Gastrocnemius medialis (tissue), 4 donors: ENCODE data around the gene KCNF1. TPM values are rescaled to one million over a fixed set of nuclear protein-coding genes. Genes with fewer than 3 reads are reported as not detected.

Experiments
- ATAC-seq, 2 donors: fragments of 150-250 bp; one replicate each; pipeline ENCODE4 v1.9.1; 2016
- DNase-seq, 2 donors: peaks; one replicate each; pipeline ENCODE4 v3.0.0-alpha.2; 2019
- H3K27ac ChIP-seq, 4 donors: fragments of 200-600 bp; sonication (generic); 1 replicate in 1 of 4; 2 replicates in 3 of 4; pipeline ENCODE4 v1.5.1; 2016 to 2018; ENCODE audit warnings: mild to moderate bottlenecking in 2 of 4, moderate library complexity in 1 of 4
- H3K27me3 ChIP-seq, 3 donors: fragments of 200-600 bp; sonication (generic) in 2 of 3; 1 replicate in 1 of 3; 2 replicates in 2 of 3; pipeline versions ENCODE4 v1.5.1 to v1.6.0; 2016 to 2019; ENCODE audit warnings: mild to moderate bottlenecking in 1 of 3, moderate library complexity in 1 of 3
- H3K36me3 ChIP-seq, 2 donors: fragments of 200-600 bp; sonication (generic) in 1 of 2; one replicate each; pipeline ENCODE4 v1.5.1; 2017 to 2018
- H3K4me1 ChIP-seq, 2 donors: fragments of 200-600 bp; sonication (generic) in 1 of 2; one replicate each; pipeline ENCODE4 v1.5.1; 2016 to 2017; ENCODE audit warnings: mild to moderate bottlenecking in 2 of 2
- H3K4me3 ChIP-seq, 4 donors: fragments of 200-600 bp; sonication (generic) in 3 of 4; 1 replicate in 1 of 4; 2 replicates in 3 of 4; pipeline ENCODE4 v1.5.1; 2016 to 2019; ENCODE audit warnings: mild to moderate bottlenecking in 2 of 4
- H3K9me3 ChIP-seq, 3 donors: fragments of 200-600 bp; sonication (generic) in 2 of 3; 1 replicate in 1 of 3; 2 replicates in 2 of 3; pipeline ENCODE4 v1.5.1; 2016 to 2019
- POLR2A ChIP-seq, 2 donors: fragments of 450-650 bp; IDR thresholded peaks; one replicate each; pipeline ENCODE4 v1.6.1; 2017; ENCODE audit warnings: antibody characterized with exemption in 2 of 2, mild to moderate bottlenecking in 2 of 2, moderate library complexity in 2 of 2
- in situ Hi-C, 4 donors: fragments of 200-750 bp; cut with MboI; loops; one replicate each; pipeline versions ENCODE4 v1.15.0 to v1.8.0; 2017; ENCODE audit warnings: low sequenced_read_pairs in 4 of 4
- intact Hi-C: fragments of 100-400 bp; cut with DNase I; formaldehyde crosslinking; loops from one replicate; pipeline ENCODE4 v1.15.1; 2023; ENCODE audit warnings: low total_unique reads
- total RNA-seq, 4 donors: library from RNA; depleted of rRNA; stranded (reverse); fragments of >200 nt; gene quantifications; one replicate each; pipeline versions ENCODE4 v1.1.0 to v1.2.3, GENCODE V29; 2016
- TF ChIP-seq, protein P1 (sequence below), 5 experiments: fragments of 450-650 bp in 3 of 5; fragments of 200-600 bp in 2 of 5; sonication (generic) in 2 of 5; IDR thresholded peaks in 4 of 5; conservative IDR thresholded peaks in 1 of 5; 1 replicate in 4 of 5; 2 replicates in 1 of 5; pipeline ENCODE4 v1.5.1; 2016 to 2019; ENCODE audit warnings: antibody characterized with exemption in 5 of 5, mild to moderate bottlenecking in 3 of 5, moderate library complexity in 3 of 5

The KCNF1 gene
- total RNA-seq, 4 donors from 2014 or later: not detected

DNA sequence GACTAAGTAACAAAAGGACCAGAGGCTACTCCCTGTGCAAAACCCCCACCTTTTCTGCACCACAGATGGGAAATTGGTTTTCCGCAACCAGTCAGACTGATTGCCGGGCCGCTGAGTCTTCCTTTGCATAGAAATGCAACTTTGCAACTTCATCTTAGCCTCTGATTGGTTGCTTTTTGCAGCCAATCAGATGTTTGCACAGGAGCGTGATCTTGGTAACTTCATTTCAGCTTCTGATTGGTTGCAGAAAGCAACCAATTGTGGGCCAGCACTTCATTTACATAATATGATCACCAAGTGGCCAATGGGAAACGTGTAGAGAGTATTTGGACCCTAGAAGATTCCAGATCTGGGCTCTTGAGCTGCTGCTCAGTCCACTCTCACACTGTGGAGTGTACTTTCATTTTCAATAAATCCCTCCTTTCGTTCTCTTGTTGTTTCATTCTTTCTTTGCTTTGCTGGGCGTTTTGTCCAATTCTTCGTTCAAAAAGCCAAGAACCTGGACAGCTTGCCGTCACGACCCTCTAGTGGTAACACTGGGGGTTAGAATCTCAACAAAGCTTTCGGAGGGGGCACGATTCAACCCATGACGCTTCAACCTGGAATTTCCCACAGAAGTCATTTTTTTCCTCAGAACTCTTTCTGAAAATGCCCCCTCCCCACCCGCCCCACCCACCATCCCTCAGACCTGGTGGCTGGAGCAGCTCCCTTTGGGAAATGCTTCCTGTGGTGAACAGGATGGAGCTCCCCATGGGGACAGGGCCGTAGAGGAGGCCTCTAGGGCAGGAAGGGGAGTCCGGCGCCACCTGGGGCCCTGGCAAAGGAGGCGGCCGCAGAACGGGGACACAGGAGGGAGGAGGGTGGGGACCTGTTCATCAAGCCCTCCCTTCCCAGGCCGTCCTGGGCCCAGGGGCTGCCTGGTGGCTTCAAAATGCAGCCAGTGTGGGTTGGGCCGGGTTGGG is 31.8 kb upstream of the KCNF1 start:
- Histone ChIP-seq H3K4me1 (peaks cover 5 to 6% of the 10 kb centered on the region in 2 donors), H3K36me3 (no peaks in the 10 kb centered on the region), H3K4me3 (no peak overlapping the region), H3K27ac (no peak overlapping the region), H3K27me3 (no peaks in the 10 kb centered on the region), H3K9me3 (no peaks in the 10 kb centered on the region)
- in situ Hi-C loops: no loop called here
- intact Hi-C loops: no loop called here
- no peak for TF ChIP-seq POLR2A (IDR thresholded peaks at IDR 0.05)
- TF ChIP-seq, protein P1, sequence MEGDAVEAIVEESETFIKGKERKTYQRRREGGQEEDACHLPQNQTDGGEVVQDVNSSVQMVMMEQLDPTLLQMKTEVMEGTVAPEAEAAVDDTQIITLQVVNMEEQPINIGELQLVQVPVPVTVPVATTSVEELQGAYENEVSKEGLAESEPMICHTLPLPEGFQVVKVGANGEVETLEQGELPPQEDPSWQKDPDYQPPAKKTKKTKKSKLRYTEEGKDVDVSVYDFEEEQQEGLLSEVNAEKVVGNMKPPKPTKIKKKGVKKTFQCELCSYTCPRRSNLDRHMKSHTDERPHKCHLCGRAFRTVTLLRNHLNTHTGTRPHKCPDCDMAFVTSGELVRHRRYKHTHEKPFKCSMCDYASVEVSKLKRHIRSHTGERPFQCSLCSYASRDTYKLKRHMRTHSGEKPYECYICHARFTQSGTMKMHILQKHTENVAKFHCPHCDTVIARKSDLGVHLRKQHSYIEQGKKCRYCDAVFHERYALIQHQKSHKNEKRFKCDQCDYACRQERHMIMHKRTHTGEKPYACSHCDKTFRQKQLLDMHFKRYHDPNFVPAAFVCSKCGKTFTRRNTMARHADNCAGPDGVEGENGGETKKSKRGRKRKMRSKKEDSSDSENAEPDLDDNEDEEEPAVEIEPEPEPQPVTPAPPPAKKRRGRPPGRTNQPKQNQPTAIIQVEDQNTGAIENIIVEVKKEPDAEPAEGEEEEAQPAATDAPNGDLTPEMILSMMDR (IDR thresholded peaks at IDR 0.05 in 4 of 5, conservative IDR thresholded peaks at IDR 0.05 in 1 of 5): no peak
- no peak for ATAC-seq
- DNase-seq: no peak

DNA sequence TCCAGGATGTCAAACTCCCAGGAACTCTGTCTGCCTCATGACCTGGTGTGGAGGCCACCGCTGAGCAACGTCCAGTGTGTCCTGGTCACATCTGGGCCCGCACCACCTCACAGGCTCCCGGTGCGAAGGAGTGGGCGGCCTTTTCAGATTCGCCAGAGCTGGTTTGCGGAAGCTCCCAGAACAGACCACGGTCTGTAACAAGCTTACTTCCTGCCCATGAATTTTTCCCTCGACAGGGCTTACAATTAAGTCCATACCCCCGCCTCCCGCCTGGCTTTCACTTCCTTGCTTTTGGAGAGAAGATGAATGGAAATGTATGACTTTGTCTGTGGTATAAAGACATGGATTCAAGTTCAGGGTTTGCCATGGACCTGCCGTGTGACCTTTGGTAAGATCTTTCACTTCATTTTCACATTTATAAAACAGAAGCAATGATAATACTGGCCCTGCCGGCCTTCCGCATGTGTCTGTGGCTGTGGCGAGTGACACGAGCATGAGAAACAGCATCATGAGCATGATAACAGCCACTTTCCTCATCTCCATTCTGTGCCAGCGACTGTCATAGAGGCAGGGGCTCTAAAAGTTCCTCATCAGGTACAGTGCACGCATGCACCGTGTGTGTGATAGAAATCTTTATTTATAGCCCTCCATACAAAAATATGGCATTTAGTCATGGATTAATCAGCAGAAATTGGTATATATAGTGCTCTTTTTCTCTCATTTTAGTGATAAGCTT is 31.0 kb upstream of the KCNF1 start:
- H3K36me3 ChIP-seq: no peaks in the 10 kb centered on the region
- in situ Hi-C loops (no loop called here), intact Hi-C loops (no loop called here)
- DNase-seq: no peak
- H3K9me3 ChIP-seq: no peaks in the 10 kb centered on the region
- no peak for TF ChIP-seq POLR2A (IDR thresholded peaks at IDR 0.05)
- TF ChIP-seq, protein P1 (IDR thresholded peaks at IDR 0.05 in 4 of 5, conservative IDR thresholded peaks at IDR 0.05 in 1 of 5): no peak
- no peaks in the 10 kb centered on the region for H3K27me3 ChIP-seq
- H3K27ac ChIP-seq: no peak overlapping the region
- no peak for ATAC-seq
- H3K4me3 ChIP-seq: no peak overlapping the region
- H3K4me1 ChIP-seq: no peaks in the 10 kb centered on the region

DNA sequence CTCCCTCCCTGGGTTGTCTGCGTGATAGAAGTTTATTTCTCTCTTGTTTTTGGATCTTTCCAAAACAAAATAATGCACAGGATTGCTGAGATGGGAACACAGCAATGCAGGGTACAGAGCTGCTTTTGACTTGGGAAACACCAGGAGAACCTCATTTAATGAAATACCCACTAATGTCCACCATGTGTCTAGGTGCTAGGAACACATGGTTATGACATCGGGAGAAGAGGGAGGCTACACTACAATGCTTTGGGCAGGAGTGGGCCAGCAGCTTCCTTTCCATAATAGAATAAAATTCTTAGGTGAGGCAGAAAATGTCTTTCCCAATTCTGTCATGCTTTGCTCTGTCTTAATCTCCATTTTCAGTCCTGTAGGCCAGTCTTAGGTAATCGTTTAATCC is 29.2 kb upstream of the KCNF1 start:
- no peaks in the 10 kb centered on the region for H3K9me3 ChIP-seq
- no peaks in the 10 kb centered on the region for H3K27me3 ChIP-seq
- in situ Hi-C loops (no loop called here), intact Hi-C loops (no loop called here)
- DNase-seq (no peak), ATAC-seq (no peak)
- TF ChIP-seq POLR2A (IDR thresholded peaks at IDR 0.05): no peak
- TF ChIP-seq, protein P1 (IDR thresholded peaks at IDR 0.05 in 4 of 5, conservative IDR thresholded peaks at IDR 0.05 in 1 of 5): no peak
- no peak overlapping the region for H3K27ac ChIP-seq
- no peak overlapping the region for H3K4me3 ChIP-seq
- H3K36me3 ChIP-seq: no peaks in the 10 kb centered on the region
- no peaks in the 10 kb centered on the region for H3K4me1 ChIP-seq

DNA sequence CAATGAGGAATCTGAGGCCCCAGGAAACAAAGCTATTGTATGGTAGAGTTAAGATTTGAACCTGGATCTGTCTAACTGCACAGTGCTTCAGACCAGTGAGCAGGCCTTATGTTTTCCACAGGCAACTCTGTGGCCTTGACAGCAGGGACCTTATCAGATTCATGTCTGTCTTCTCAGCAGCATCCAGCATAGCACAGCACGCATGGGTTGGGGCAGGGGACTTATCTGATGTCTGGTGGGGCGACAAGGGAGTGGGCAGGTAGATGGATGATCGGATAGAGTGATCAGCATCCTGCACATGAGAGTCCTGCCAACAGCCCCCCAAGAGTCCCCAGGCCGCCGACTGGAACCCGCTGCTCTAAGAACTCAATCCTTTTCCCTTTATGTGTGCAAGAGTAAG is 28.7 kb upstream of the KCNF1 start:
- no peaks in the 10 kb centered on the region for H3K36me3 ChIP-seq
- intact Hi-C loops (no loop called here), in situ Hi-C loops (no loop called here)
- DNase-seq: no peak
- TF ChIP-seq, protein P1 (IDR thresholded peaks at IDR 0.05 in 4 of 5, conservative IDR thresholded peaks at IDR 0.05 in 1 of 5): no peak
- no peak for TF ChIP-seq POLR2A (IDR thresholded peaks at IDR 0.05)
- H3K27ac ChIP-seq: no peak overlapping the region
- H3K4me1 ChIP-seq: no peaks in the 10 kb centered on the region
- no peak for ATAC-seq
- H3K4me3 ChIP-seq: no peak overlapping the region
- H3K27me3 ChIP-seq: no peaks in the 10 kb centered on the region
- H3K9me3 ChIP-seq: no peaks in the 10 kb centered on the region
